Stomach smooth muscle (tissue), 2 donors: Measurements from ENCODE around the gene FHOD1.

Experiments
- H3K27ac ChIP-seq: one replicate; pipeline ENCODE4 v1.7.0; 2013; ENCODE audit warnings: mild to moderate bottlenecking, low read length, inconsistent platforms
- H3K27me3 ChIP-seq, 2 donors: one replicate each; pipeline ENCODE4 v1.7.0; 2013; ENCODE audit warnings: low read length in 2 of 2; ENCODE audit not compliant: insufficient read depth in 2 of 2, control insufficient read depth in 1 of 2
- H3K36me3 ChIP-seq, 2 donors: one replicate each; pipeline ENCODE4 v1.7.0; 2013; ENCODE audit warnings: low read length in 2 of 2; ENCODE audit not compliant: control insufficient read depth in 2 of 2, insufficient read depth in 2 of 2
- H3K4me1 ChIP-seq: one replicate; pipeline ENCODE4 v1.7.0; 2013; ENCODE audit warnings: low read length; ENCODE audit not compliant: control insufficient read depth, insufficient read depth
- H3K4me3 ChIP-seq, 2 donors: one replicate each; pipeline ENCODE4 v1.7.0; 2013; ENCODE audit warnings: low read length in 2 of 2
- H3K9ac ChIP-seq, 2 donors: one replicate each; pipeline ENCODE4 v1.7.0; 2013; ENCODE audit warnings: low read length in 2 of 2, mild to moderate bottlenecking in 1 of 2
- H3K9me3 ChIP-seq, 2 donors: one replicate each; pipeline ENCODE4 v1.7.0; 2013; ENCODE audit warnings: low read length in 2 of 2; ENCODE audit not compliant: control insufficient read depth in 2 of 2
- donor health status: healthy.
- donor health status: Pancreatic carcinoma.

Gene FHOD1

GRCh38 chr16:67202426-67202825 lies 44.9 kb downstream of the FHOD1 start:
- H3K36me3 ChIP-seq, result peaks cover 9% of the 10 kb centered on the region in 2 donors

GRCh38 chr16:67201411-67202345 lies 45.6 kb downstream of the FHOD1 start:
- no peaks in the 10 kb centered on the region for H3K9me3 ChIP-seq
- H3K27ac ChIP-seq, result no peak overlapping the region
- peaks cover 16 to 17% of the 10 kb centered on the region in 2 donors for H3K36me3 ChIP-seq
- no peaks in the 10 kb centered on the region for H3K27me3 ChIP-seq
- no peak overlapping the region for H3K4me3 ChIP-seq
- H3K9ac ChIP-seq, result no peak overlapping the region
- H3K4me1 ChIP-seq, result peaks cover 9% of the 10 kb centered on the region

More at GRCh38 chr16:67202426-67202825, 44.9 kb downstream of the FHOD1 start:
- H3K4me3 ChIP-seq, result no peak overlapping the region
- no peaks in the 10 kb centered on the region for H3K27me3 ChIP-seq
- no peaks in the 10 kb centered on the region for H3K9me3 ChIP-seq
- no peak overlapping the region for H3K9ac ChIP-seq
- no peak overlapping the region for H3K27ac ChIP-seq
- H3K4me1 ChIP-seq, result peaks cover 9% of the 10 kb centered on the region

- Histone ChIP-seq H3K4me1 (peaks cover 9% of the 10 kb centered on the region), H3K9me3 (no peaks in the 10 kb centered on the region), H3K9ac (no peak overlapping the region), H3K27ac (no peak overlapping the region), H3K36me3 (peaks cover 24 to 28% of the 10 kb centered on the region in 2 donors), H3K27me3 (no peaks in the 10 kb centered on the region), H3K4me3 (no peak overlapping the region)
These were observed 46.8 kb downstream of the FHOD1 start for GRCh38 chr16:67200491-67200890.

GRCh38 chr16:67199808-67200198 lies 47.5 kb downstream of the FHOD1 start:
- no peak overlapping the region for H3K4me3 ChIP-seq
- no peak overlapping the region for H3K9ac ChIP-seq
- no peak overlapping the region for H3K27ac ChIP-seq
- no peaks in the 10 kb centered on the region for H3K9me3 ChIP-seq
- no peaks in the 10 kb centered on the region for H3K27me3 ChIP-seq
- H3K4me1 ChIP-seq, result peaks cover 9% of the 10 kb centered on the region
- H3K36me3 ChIP-seq, result peaks cover 30 to 35% of the 10 kb centered on the region in 2 donors

GRCh38 chr16:67199011-67199807 lies 48.1 kb downstream of the FHOD1 start, which contains the start of gene ELMO3:
ELMO3 (plus strand) TSS chr16:67199131; CDS start chr16:67199327, 196 bp downstream.
- Histone ChIP-seq H3K36me3 (peaks cover 35 to 40% of the 10 kb centered on the region in 2 donors), H3K27ac (no peak within 1 kb of the TSS), H3K4me3 (no peak within 1 kb of the TSS), H3K4me1 (peaks cover 14% of the 10 kb centered on the region), H3K27me3 (no peaks in the 10 kb centered on the region), H3K9me3 (no peaks in the 10 kb centered on the region), H3K9ac (no peak within 1 kb of the TSS)

GRCh38 chr16:67198238-67198734 lies 49.0 kb downstream of the FHOD1 start:
- no peaks in the 10 kb centered on the region for H3K27me3 ChIP-seq
- H3K4me1 ChIP-seq, result peaks cover 20% of the 10 kb centered on the region
- no peak overlapping the region for H3K9ac ChIP-seq
- no peaks in the 10 kb centered on the region for H3K9me3 ChIP-seq
- H3K4me3 ChIP-seq, result no peak overlapping the region
- peaks cover 40 to 43% of the 10 kb centered on the region in 2 donors for H3K36me3 ChIP-seq
- H3K27ac ChIP-seq, result no peak overlapping the region

GRCh38 chr16:67197704-67198103 lies 49.6 kb downstream of the FHOD1 start:
- Histone ChIP-seq H3K9ac (no peak overlapping the region), H3K4me1 (peaks cover 26% of the 10 kb centered on the region), H3K9me3 (no peaks in the 10 kb centered on the region), H3K36me3 (peaks cover 40 to 43% of the 10 kb centered on the region in 2 donors), H3K27ac (no peak overlapping the region), H3K4me3 (no peak overlapping the region), H3K27me3 (no peaks in the 10 kb centered on the region)

- no peaks in the 10 kb centered on the region for H3K27me3 ChIP-seq
- H3K4me1 ChIP-seq, result peaks cover 32% of the 10 kb centered on the region
- peaks cover 40 to 41% of the 10 kb centered on the region in 2 donors for H3K36me3 ChIP-seq
- H3K9ac ChIP-seq, result no peak overlapping the region
- H3K27ac ChIP-seq, result no peak overlapping the region
- no peaks in the 10 kb centered on the region for H3K9me3 ChIP-seq
- no peak overlapping the region for H3K4me3 ChIP-seq
These were observed 50.4 kb downstream of the FHOD1 start for GRCh38 chr16:67196881-67197280.

GRCh38 chr16:67195676-67196075 lies 51.6 kb downstream of the FHOD1 start:
- H3K27ac ChIP-seq, result no peak overlapping the region
- peaks cover 36% of the 10 kb centered on the region for H3K4me1 ChIP-seq
- H3K36me3 ChIP-seq, result peaks cover 40 to 41% of the 10 kb centered on the region in 2 donors
- H3K4me3 ChIP-seq, result no peak overlapping the region
- no peaks in the 10 kb centered on the region for H3K9me3 ChIP-seq
- no peaks in the 10 kb centered on the region for H3K27me3 ChIP-seq
- no peak overlapping the region for H3K9ac ChIP-seq

- Histone ChIP-seq H3K4me1 (peaks cover 36% of the 10 kb centered on the region), H3K27ac (no peak overlapping the region), H3K9ac (peak overlapping the region in 1 of 2 donors; percentile 47), H3K9me3 (no peaks in the 10 kb centered on the region), H3K36me3 (peaks cover 40 to 41% of the 10 kb centered on the region in 2 donors), H3K27me3 (no peaks in the 10 kb centered on the region), H3K4me3 (no peak overlapping the region)
These were observed 53.0 kb downstream of the FHOD1 start for GRCh38 chr16:67194260-67194659.
